Activated CD8-positive, alpha-beta memory T cell treated with anti-CD3 and anti-CD28 coated beads for 4 hours (primary cell): ENCODE measurements around the gene C9orf153.
"Not testable (repeated sequence)": the region's sequence is repeated elsewhere in the genome, so short reads cannot be mapped to it uniquely, and the experiment has no call there.

Experiments used
- DNase-seq, 2 donors: peaks; one replicate each; pipeline ENCODE4 v3.0.0-alpha.2; 2020; ENCODE audit warnings: low read depth in 2 of 2

C9orf153 gene

DNA sequence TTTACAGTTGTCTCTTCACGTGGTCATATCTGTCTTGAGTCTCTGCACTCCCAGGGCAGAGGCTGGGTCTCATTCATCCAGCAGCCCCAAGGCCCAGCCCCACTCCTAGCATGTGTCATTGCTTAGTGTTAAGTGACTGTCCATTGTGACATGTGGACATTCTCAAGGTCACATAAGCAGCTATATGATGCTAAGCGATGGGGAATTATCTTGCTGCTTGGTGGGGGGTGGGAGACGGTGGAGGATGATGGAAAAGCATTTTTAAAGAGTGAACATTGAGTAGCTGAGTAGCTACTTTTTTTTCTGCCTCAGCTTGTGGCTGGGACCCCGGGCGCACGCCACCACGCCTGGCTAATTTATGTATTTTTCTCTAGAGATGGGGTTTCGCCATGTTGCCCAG, at the start of gene C9orf153:
C9orf153 (minus strand) TSS at position 101 of the 400 bp plus-strand sequence. CDS start 30,054 bp downstream, outside the sequence.
- DNase-seq: no peak

DNA sequence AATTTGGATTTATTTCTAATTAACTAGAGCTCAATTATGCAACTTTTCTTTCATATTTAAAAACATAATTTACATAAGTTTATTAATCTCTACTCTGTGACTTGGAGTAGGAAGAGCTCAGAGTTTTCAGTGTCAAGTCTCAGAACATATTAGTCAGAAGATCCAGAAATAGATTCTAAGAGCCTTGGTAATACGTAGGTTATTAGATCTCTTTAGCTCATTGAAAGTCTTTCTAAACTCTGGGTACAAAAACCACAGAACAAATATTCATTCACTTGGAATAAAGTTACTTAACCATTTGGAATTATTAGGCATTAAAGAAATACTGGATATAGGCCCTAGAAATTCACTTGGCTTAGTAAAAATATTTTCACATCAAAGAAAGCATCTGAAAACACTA, 49.2 kb upstream of the C9orf153 start:
- no peak for DNase-seq

DNA sequence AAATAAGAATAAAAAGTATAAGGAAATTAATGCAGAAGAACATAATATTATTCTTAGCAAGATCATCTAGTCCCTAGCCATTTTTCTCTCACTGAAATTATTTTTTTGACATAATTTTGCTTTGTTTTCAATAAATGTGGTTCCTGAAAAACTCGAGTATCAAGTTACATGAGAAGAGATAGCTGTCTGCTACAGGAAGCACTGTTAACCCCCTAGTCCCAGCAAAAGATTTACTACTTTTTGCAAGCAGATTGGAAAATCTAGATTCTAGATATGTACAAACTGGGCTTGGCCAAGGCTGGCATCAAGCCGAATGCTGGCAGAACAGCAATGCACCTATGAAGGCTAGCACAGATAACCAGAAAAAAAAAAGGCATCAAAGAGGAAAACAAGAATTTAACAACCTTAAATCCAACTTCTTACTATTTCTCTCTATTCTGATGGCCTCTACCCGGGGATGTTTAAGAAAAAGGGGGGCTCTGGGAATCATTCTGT, 44.8 kb upstream of the C9orf153 start:
- DNase-seq: no peak

- peak; percentile 11 to 37 for DNase-seq
Observed at GRCh38 chr9:86303316-86303975, 44.0 kb upstream of the C9orf153 start.

- DNase-seq: no peak
Observed at GRCh38 chr9:86301686-86302085, 42.2 kb upstream of the C9orf153 start.

DNA sequence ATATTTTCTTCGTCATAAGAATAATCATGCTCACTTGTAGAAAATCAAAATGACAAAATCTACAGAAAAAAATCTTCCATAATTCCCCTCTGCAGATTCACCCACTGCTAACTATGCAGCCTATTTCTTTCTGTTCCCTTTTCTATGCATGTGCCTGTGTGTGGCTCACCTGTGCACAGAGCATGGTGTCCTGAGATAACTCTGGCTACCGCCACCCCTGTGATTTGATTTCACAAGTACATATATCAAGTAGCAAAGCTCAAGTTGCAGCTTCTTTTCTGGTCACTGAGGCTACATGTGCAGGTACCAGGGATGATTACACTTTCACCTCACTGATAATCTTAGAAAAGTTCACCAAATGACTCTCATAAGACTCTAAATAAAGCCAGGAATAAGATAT, 41.2 kb upstream of the C9orf153 start:
- no peak for DNase-seq

GRCh38 chr9:86298873-86299272, 39.4 kb upstream of the C9orf153 start:
- no peak for DNase-seq

GRCh38 chr9:86290341-86290740, 30.9 kb upstream of the C9orf153 start:
- DNase-seq: not testable (repeated sequence)

DNA sequence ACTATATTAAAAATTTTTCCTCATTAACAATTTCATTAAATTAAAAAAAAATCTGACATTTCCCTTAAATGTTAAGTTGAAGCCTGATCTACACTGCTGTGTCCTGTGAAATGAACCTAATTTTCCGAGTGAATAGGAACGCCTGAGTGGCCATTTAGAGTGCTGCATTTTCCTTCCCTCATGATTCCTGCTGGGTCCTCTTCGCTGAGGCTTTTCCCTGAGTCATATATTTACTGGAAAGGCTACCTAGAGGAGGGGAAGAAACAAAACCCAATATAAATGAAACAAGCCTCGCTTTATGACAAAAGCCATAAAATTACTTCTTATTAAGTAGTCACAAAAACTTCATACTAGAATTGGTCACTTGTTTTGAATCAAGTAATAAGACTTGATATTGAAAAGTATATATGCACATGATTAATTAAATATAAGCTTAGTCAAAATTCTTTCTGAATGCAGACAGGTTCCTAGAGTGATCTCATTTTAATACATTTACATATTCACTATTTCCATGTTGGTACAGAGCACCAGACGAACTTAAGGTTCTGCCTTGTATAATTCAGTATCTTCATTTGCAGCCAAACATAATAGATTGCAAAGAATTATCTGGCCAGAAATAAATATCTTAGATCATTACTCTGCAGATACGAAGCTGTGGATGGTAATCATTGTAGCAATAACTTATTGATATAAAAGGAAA, 29.2 kb upstream of the C9orf153 start:
- no peak for DNase-seq

DNA sequence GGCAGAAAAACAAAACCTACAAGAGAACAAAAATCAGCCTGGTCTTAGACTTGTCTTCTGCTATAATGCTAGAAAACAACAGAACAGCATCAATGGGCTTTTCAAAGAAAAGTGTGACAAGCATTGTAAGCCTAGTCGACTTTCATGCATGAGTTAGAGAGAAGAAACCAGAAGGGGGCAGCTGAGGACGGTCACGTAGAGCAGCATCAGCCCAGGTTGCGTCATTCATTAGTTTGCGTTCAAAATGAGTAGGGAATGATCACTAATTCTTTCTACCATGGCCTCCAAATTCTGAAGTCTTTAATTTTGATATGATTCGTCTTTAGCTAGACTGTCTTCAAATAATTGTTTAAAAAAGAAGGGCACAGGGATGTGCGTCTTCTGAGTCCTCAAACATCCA, 27.6 kb upstream of the C9orf153 start:
- no peak for DNase-seq

DNA sequence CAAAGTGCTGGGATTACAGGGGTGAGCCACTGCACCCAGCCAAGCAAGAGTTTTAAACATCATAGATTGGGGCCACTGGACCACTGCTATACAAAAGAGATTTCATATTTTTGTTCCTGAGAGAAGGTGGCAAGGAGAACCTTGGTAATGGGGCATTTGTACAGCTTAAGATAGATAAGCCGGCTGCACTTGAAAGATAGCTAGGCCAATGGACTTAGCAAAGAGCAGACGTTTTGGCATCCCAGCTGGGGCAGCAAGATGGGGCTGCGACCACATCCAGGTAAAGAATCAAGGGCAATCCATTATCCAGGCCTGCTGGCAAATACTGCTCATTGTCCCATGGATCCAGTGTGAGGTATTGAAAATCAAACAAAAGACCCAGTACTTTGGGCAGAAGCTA, 26.8 kb upstream of the C9orf153 start:
- no peak for DNase-seq

DNA sequence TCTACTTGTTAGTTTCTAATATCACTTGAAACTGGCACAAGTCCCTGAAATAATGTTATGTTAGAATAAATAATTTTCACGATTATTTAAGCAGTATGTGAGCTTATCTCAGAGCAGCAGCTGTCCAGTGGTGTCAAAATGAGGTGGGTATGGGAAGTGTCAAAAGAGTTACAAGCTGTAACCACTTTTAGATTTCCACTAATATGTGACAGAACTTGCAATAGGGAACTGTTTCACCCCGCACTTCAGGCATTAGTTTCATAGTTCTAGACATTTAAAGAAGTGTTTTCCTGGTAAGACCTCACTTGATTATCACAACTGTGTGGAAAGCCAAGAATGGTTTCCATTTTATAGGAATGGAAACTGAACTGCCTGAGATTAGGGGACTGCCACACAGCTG, 25.8 kb upstream of the C9orf153 start:
- DNase-seq: no peak

DNA sequence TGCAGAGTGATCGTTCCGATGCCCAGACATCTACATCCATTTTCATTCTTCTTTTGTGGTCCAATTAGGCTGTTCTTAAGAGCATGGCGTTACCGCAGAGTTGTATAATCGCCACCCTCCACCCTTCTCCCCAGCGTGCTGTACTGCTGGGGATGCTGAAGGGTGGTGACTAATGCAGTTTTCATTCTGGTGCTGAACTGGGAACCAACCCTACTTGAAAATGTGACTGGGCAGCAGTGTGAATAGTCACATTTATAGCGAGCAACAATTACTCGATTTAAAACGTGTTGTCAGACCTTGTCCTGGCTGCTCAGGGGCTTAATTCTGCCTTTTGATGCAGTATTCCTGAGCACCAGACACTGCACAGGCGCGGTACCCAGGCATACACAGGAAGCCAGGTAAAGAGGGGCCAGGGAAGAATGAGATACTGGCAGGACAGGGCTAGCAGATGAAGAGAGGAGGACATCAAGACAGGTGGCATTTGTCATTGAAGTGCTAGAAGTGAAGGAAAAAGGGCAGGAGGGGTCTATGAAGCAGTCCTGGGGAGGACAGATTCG, 23.6 kb upstream of the C9orf153 start:
- no peak for DNase-seq

DNA sequence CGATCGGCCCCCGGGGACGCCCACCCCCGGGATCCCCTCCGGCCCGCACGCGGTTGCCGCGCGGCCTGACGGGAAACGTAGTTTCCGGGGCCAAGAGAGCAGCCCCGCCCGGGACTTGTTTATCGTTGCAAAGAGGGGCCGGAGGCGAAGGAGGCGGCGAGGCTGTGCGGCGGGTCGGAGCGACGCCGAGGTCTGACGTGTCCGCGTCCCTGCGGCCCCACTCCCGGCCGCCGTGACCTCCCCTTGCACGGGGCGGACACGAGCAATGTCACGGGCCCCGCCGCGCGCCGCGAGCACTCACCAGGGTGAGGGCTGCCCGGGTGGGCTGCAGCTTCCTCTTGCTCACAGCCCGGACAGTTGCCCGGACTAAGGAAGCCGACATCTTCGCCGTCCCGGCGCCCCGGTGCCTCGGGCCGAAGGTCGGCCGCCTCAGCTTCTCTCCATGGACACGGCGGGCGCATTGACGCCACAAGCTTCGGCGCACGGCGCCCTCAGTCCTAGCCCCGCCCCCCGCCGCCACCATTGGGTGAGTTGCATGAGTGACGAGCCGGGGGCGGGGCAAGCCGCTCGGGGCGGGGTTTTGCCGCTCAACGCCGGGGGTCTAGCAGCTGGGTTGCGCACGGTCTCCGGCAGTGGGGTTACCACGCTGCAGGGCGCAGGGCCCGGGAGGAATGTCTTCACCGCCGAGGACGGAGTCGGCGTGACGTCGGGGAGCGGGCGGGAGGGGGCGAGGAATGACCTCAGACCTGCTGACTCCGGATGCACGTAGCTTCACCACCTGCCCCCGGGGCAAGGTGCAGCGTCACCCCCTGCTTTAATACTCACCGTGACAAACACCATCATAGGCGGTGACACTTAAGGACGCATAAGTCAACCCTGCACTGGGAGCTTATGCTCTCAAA, 22.9 kb upstream of the C9orf153 start, which contains the start of gene ISCA1:
ISCA1 (minus strand) TSS at position 462 of the 902 bp plus-strand sequence; CDS start at position 382, 80 bp downstream.
- peak; percentile 96 to 98 for DNase-seq

DNA sequence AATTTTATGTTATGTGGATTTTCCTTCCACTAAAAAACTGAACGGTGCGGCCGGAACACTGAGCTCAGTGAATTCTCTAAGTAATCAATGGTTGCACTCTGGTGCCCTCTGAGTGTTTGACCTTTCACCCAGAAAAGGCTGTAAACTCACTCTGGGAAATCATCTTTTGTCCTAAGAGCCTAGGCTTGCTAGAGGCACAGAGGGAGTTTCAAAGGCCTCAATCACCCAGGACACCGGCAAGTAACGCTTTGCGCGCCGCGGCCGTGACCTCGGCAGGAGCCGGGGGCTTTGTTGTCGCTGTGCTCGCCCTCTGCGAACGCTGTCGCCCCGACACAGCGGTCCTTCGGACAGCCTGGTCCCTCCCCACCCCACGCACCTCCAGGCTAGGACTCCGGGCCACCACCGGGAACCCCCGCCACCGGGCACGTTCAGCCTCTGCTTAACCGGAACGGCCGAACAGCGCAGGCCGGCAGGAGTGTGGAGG, 22.2 kb upstream of the C9orf153 start:
- no peak for DNase-seq

GRCh38 chr9:86280580-86280979, 21.1 kb upstream of the C9orf153 start:
- no peak for DNase-seq

DNA sequence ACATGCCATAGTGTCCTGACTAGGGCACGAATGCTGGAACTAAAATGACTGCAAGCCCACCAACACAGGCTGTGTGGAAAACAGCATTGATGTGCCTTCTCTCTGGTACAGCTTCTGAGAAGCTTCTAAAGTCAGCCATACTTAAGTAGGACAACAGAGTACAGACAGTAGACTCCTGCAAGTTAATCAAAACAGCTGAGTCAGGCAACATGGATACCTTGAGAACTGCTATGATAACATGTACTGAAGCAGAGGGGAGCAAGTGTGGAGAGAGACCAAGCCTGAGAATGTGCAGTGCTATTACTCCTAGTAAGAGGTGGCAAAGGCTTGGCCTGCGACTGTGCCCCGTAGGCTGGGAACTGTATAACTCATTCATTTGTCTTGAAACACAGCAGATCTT, 20.4 kb upstream of the C9orf153 start:
- DNase-seq: no peak

DNA sequence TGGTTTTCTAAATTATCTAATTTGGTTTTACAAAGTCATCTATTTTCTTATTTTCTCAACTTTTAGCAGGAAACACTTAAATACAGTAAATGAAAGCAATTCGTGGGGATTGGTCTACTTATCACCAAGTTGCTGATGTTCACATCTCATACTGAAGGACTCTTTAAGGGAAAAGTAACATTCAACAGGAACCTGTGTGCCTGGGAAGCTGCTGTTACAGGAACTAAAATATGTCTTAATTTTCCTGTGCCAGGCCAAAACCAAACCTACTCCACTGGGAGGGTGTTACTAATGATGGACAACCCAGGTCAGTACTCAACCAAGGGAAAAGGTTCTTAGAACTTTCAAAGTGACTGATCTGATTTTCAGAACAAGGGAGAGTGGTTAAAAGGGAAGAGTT, 17.6 kb upstream of the C9orf153 start:
- no peak for DNase-seq

DNA sequence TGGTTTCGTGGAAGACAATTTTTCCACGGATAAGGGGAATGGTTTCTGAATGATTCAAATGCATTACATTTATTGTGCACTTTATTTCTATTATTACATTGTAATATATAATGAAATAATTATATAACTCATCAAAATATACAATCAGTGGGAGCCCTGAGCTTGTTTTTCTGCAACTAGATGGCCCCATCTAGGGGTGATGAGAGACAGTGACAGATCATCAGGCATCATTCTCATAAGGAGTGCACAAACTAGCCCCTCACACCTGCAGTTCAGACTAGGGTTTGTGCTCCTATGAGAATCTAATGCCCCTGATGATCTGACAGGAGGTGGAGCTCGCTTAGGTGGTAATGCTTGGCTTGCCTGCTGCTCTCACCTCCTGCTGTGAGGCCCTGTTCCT, 16.5 kb upstream of the C9orf153 start:
- no peak for DNase-seq

- DNase-seq: no peak
Observed at GRCh38 chr9:86274821-86275643, 15.6 kb upstream of the C9orf153 start.

DNA sequence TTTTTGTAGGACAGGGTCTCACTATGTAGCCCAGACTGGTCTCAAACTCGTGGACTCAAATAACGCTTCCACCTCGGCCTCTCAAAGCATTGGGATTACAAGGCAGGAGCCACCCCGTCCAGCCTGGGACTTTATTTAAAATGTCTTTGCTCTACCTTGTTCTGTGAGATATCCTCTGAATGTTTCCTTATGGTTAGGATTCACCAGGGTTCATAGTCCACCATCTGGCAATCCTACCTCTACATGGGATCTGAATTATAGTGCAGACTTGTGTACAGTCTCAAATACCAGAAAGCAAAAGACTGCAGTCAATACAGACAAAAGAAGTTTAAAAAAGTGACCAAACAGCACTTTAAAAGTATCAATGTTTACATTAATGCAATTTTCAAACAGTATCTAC, 12.8 kb upstream of the C9orf153 start:
- DNase-seq: no peak
